HG02943 (cell line): ENCODE data around the gene NFE2L1.
A peak's percentile ranks its signal among the peaks of the same experiment; 100 is the strongest.

Experiments used
- ATAC-seq: cut with Tn5 transposase; IDR thresholded peaks from one replicate; pipeline ENCODE4 v1.9.1; 2021; ENCODE audit warnings: mild to moderate bottlenecking, low read depth, moderate library complexity; ENCODE audit not compliant: unreplicated experiment

Gene NFE2L1

GRCh38 chr17:48046296-48046695 is 1.9 kb upstream of the NFE2L1 start:
- no peak for ATAC-seq

- no peak for ATAC-seq
Observed at GRCh38 chr17:48047113-48047740, 932 bp upstream of the NFE2L1 start.

GRCh38 chr17:48048384-48049126 is 396 bp downstream of the NFE2L1 start:
- ATAC-seq, result peak; percentile 29

- no peak for ATAC-seq
Observed at GRCh38 chr17:48051283-48051682, 3.1 kb downstream of the NFE2L1 start.

- ATAC-seq, result no peak
Observed at GRCh38 chr17:48051706-48052486, 3.7 kb downstream of the NFE2L1 start.

- no peak for ATAC-seq
Observed at GRCh38 chr17:48052956-48053757, 5.0 kb downstream of the NFE2L1 start.

GRCh38 chr17:48053758-48054237 is 5.6 kb downstream of the NFE2L1 start:
- ATAC-seq, result no peak

GRCh38 chr17:48054238-48055185 is 6.4 kb downstream of the NFE2L1 start:
- no peak for ATAC-seq

- no peak for ATAC-seq
Observed at GRCh38 chr17:48055531-48056245, 7.5 kb downstream of the NFE2L1 start.

GRCh38 chr17:48056246-48056745 is 8.1 kb downstream of the NFE2L1 start:
- no peak for ATAC-seq

GRCh38 chr17:48056879-48057278 is 8.7 kb downstream of the NFE2L1 start:
- no peak for ATAC-seq

- ATAC-seq, result no peak
Observed at GRCh38 chr17:48057626-48058025, 9.5 kb downstream of the NFE2L1 start.

GRCh38 chr17:48058393-48059124 is 10.4 kb downstream of the NFE2L1 start:
- no peak for ATAC-seq

GRCh38 chr17:48059125-48059668 is 11.0 kb downstream of the NFE2L1 start:
- ATAC-seq, result no peak

GRCh38 chr17:48060249-48060648 is 12.1 kb downstream of the NFE2L1 start:
- no peak for ATAC-seq

- ATAC-seq, result no peak
Observed at GRCh38 chr17:48062273-48062672, 14.1 kb downstream of the NFE2L1 start.

- no peak for ATAC-seq
Observed at GRCh38 chr17:48064638-48065037, 16.5 kb downstream of the NFE2L1 start.

- ATAC-seq, result no peak
Observed at GRCh38 chr17:48066192-48066591, 18.0 kb downstream of the NFE2L1 start.
